BJ (cell line): ENCODE measurements around the gene TMEM185B. TPM values are rescaled to one million over a fixed set of nuclear protein-coding genes. Genes with fewer than 3 reads are reported as not detected.
"Not testable (repeated sequence)": the region's sequence is repeated elsewhere in the genome, so short reads cannot be mapped to it uniquely, and the experiment has no call there.

ENCODE experiments used
- CTCF ChIA-PET: fragments of 350-600 bp; formaldehyde crosslinking; extraction: SDS; loops from one replicate; lab custom pipeline; 2021; ENCODE audit warnings: antibody characterized with exemption, inconsistent platforms; lab: Yijun Ruan, JAX
- POLR2A ChIA-PET: fragments of 300-600 bp; sonication (Branson Sonifier 250); formaldehyde crosslinking; extraction: SDS; loops from one replicate; lab custom pipeline; 2021; ENCODE audit warnings: antibody characterized with exemption; lab: Charles Lee
- DNase-seq: peaks from one replicate; pipeline ENCODE4 v3.0.0-alpha.2; 2011; ENCODE audit warnings: low read depth
- H3K27me3 ChIP-seq: 2 replicates; pipeline ENCODE4 v1.6.0; 2011; ENCODE audit warnings: low read length; ENCODE audit not compliant: control insufficient read depth, insufficient read depth
- H3K36me3 ChIP-seq: 2 replicates; pipeline ENCODE4 v1.5.1; 2011; ENCODE audit warnings: low read length; ENCODE audit not compliant: control insufficient read depth, insufficient read depth
- H3K4me3 ChIP-seq: 2 replicates; pipeline ENCODE4 v1.5.1; 2011; ENCODE audit warnings: low read depth, mild to moderate bottlenecking, control low read depth, low read length
- polyA plus RNA-seq: library from polyadenylated mRNA; depleted of rRNA; stranded (reverse); fragments of >200 nt; gene quantifications from 2 replicates; pipeline ENCODE4 v1.2.3, GENCODE V29; 2011
- TF ChIP-seq, protein P1 (sequence below): IDR thresholded peaks from 2 replicates; pipeline ENCODE4 v1.5.1; 2011; ENCODE audit warnings: low read depth, mild to moderate bottlenecking, control low read depth, inconsistent platforms, low read length, moderate library complexity; ENCODE audit not compliant: insufficient read depth

The TMEM185B gene
- polyA plus RNA-seq, 1 experiment, result 32.0 TPM

DNA sequence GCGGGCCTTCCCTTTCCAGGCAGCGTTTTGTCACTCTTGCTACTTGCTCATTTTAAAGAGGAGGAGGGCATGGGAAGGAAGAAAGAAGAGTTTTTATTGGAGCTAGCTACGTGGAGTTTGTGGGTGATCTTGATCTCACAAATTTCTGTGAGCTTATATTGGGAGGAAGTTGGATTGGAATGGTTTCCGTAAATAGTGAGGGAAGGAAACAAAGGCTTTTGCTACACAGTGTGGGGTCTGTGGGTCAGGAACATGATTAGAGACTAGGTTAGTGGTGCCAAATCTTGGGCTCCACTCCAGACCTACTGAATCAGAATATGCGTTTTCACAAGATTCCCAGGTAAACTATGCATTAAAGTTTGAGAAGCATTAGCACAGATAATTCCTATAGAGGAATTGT lies 37.5 kb upstream of the TMEM185B start:
- Histone ChIP-seq H3K27me3 (no peaks in the 10 kb centered on the region), H3K36me3 (no peaks in the 10 kb centered on the region; the same call in 1 of the 2 replicates), H3K4me3 (no peak overlapping the region)
- POLR2A ChIA-PET, result no interaction called here
- TF ChIP-seq, protein P1, sequence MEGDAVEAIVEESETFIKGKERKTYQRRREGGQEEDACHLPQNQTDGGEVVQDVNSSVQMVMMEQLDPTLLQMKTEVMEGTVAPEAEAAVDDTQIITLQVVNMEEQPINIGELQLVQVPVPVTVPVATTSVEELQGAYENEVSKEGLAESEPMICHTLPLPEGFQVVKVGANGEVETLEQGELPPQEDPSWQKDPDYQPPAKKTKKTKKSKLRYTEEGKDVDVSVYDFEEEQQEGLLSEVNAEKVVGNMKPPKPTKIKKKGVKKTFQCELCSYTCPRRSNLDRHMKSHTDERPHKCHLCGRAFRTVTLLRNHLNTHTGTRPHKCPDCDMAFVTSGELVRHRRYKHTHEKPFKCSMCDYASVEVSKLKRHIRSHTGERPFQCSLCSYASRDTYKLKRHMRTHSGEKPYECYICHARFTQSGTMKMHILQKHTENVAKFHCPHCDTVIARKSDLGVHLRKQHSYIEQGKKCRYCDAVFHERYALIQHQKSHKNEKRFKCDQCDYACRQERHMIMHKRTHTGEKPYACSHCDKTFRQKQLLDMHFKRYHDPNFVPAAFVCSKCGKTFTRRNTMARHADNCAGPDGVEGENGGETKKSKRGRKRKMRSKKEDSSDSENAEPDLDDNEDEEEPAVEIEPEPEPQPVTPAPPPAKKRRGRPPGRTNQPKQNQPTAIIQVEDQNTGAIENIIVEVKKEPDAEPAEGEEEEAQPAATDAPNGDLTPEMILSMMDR, result no peak
- DNase-seq, result no peak
- CTCF ChIA-PET, result no interaction called here

DNA sequence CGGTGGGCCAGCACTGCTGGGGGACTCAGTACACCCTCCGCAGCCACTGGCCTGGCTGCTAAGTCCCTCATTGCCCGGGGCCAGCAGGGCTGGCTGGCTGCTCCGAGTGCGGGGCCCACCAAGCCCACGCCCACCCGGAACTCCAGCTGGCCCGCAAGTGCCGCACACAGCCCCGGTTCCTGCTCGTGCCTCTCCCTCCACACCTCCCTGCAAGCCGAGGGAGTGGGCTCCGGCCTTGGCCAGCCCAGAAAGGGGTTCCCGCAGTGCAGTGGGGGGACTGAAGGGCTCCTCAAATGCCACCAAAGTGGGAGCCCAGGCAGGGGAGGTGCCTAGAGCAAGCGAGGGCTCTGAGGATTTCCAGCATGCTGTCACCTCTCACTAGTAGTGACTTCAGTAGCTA lies 36.7 kb upstream of the TMEM185B start:
- DNase-seq, H3K4me3 ChIP-seq, POLR2A ChIA-PET, H3K27me3 ChIP-seq, H3K36me3 ChIP-seq, CTCF ChIA-PET: not testable (repeated sequence)

DNA sequence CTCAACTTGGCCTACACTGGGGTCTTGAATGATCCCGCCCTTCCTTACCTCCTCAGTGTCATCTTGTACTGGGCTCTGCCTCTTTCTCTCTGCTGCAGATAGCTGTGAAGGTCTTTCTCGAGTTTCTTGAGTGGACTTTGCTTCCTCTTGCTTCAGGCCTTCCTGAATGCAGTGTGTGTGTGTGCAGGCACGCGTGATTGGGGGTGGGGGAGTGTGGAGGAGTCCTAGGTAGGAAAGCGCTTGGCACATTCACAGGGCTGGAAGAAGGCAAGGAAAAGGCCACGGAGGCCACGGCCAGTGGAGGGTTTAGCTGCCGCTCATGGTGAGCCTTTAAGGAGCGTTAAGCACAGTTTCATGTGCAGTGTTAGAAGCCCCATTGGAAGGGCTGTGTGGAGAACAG lies 35.0 kb upstream of the TMEM185B start:
- TF ChIP-seq, protein P1, result no peak
- Histone ChIP-seq H3K27me3 (no peaks in the 10 kb centered on the region), H3K36me3 (no peaks in the 10 kb centered on the region; the same call in 1 of the 2 replicates), H3K4me3 (no peak overlapping the region)
- CTCF ChIA-PET, result interaction anchor here (1.5 to 2.1 kb wide), 3 partner anchors 8 to 55 kb away, joined by 3 to 7 read pairs (median 7); no protein-coding TSS in a partner anchor
- POLR2A ChIA-PET, result no interaction called here
- no peak for DNase-seq

DNA sequence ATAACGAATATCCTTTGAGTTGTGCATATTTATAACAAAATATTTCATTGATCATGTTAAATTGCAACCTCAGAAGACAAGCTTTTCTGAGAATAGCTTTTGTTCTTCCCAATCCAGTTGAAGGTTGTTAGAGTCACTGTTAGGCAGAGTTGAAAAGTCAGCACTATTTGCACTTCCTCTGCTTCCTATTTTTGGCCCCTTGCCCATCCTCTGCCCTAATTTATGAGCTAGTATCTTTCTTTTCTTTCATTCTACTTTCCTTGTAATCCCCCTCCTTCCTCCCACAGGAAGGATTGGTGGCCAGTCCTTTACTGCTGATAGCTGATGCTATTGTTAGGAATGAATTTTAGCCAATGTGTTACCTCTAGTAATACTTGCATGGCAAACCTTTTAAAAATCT lies 34.3 kb upstream of the TMEM185B start:
- DNase-seq, result no peak
- Histone ChIP-seq H3K27me3 (no peaks in the 10 kb centered on the region), H3K36me3 (no peaks in the 10 kb centered on the region; the same call in 1 of the 2 replicates), H3K4me3 (no peak overlapping the region)
- POLR2A ChIA-PET, result no interaction called here
- CTCF ChIA-PET, result interaction anchor here (1.5 to 2.1 kb wide), 3 partner anchors 9 to 55 kb away, joined by 3 to 7 read pairs (median 7); no protein-coding TSS in a partner anchor
- TF ChIP-seq, protein P1, result no peak

DNA sequence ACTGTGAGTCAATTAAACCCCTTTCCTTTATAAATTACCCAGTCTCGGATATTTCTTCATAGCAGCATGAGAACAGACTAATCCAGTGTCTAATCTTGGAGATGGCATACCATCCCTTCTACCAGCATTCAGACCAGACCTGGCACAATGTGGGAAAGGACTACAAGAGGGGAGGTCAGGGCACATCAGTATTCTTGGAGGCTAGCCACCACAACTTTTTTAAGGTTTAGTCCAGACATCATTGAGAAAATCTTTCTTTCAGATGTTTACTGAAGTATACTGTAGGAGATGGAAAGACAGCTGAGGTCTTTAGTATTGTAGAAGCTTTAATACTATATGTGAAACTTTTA lies 33.4 kb upstream of the TMEM185B start:
- TF ChIP-seq, protein P1, result no peak
- ChIA-PET POLR2A (no interaction called here), CTCF (interaction anchor here (1.2 to 2.1 kb wide), 3 partner anchors 10 to 57 kb away, joined by 5 to 7 read pairs (median 7); no protein-coding TSS in a partner anchor)

More for the DNA sequence above, 33.4 kb upstream of the TMEM185B start:
- DNase-seq, result no peak
- Histone ChIP-seq H3K36me3 (no peaks in the 10 kb centered on the region; the same call in 1 of the 2 replicates), H3K4me3 (no peak overlapping the region), H3K27me3 (no peaks in the 10 kb centered on the region)
